HG03060 (cell line): ENCODE results near the gene RIN1.
A peak's percentile ranks its signal among the peaks of the same experiment; 100 is the strongest.
"Not testable (repeated sequence)": the region's sequence is repeated elsewhere in the genome, so short reads cannot be mapped to it uniquely, and the experiment has no call there.

Experiments used
- ATAC-seq: cut with Tn5 transposase; IDR thresholded peaks from one replicate; pipeline ENCODE4 v1.9.1; 2021; ENCODE audit warnings: low read depth, moderate number of reproducible peaks; ENCODE audit not compliant: unreplicated experiment

RIN1 gene

GRCh38 chr11:66336234-66337102 is at the start of gene RIN1:
TSS of gene RIN1 (minus strand) at chr11:66336434. CDS start at chr11:66336402, 32 bp downstream.
- ATAC-seq, result peak; percentile 70

GRCh38 chr11:66384316-66384715 is 48.1 kb upstream of the RIN1 start:
- not testable (repeated sequence) for ATAC-seq

- not testable (repeated sequence) for ATAC-seq
Observed at GRCh38 chr11:66380264-66380663, 44.0 kb upstream of the RIN1 start.

GRCh38 chr11:66373690-66374287 is 37.6 kb upstream of the RIN1 start:
- not testable (repeated sequence) for ATAC-seq

- no peak for ATAC-seq
Observed at GRCh38 chr11:66373265-66373664, 37.0 kb upstream of the RIN1 start.

- ATAC-seq, result no peak
Observed at GRCh38 chr11:66371627-66372415, 35.6 kb upstream of the RIN1 start, which contains the start of gene SLC29A2. TSS of gene SLC29A2 (minus strand) at chr11:66371760. CDS start at chr11:66371591, 169 bp downstream.

- no peak for ATAC-seq
Observed at GRCh38 chr11:66369073-66369894, 33.0 kb upstream of the RIN1 start.

GRCh38 chr11:66368484-66368883 is 32.2 kb upstream of the RIN1 start:
- no peak for ATAC-seq

- no peak for ATAC-seq
Observed at GRCh38 chr11:66367561-66368312, 31.5 kb upstream of the RIN1 start.

GRCh38 chr11:66366844-66367477 is 30.7 kb upstream of the RIN1 start:
- no peak for ATAC-seq

GRCh38 chr11:66365711-66366619 is 29.7 kb upstream of the RIN1 start:
- no peak for ATAC-seq

- no peak for ATAC-seq
Observed at GRCh38 chr11:66365166-66365565, 28.9 kb upstream of the RIN1 start.

GRCh38 chr11:66363805-66364535 is 27.7 kb upstream of the RIN1 start:
- no peak for ATAC-seq

GRCh38 chr11:66363187-66363601 is 27.0 kb upstream of the RIN1 start:
- no peak for ATAC-seq

- no peak for ATAC-seq
Observed at GRCh38 chr11:66362481-66363147, 26.4 kb upstream of the RIN1 start.

GRCh38 chr11:66361502-66361941 is 25.3 kb upstream of the RIN1 start:
- no peak for ATAC-seq
